HEK293T (cell line): ENCODE measurements around the gene SEMA3G.

Source experiments
- CTCF ChIA-PET: fragments of 350-600 bp; formaldehyde crosslinking; extraction: SDS; loops from one replicate; lab custom pipeline; 2021; ENCODE audit warnings: antibody characterized with exemption, inconsistent platforms; lab: Yijun Ruan, JAX
- POLR2A ChIA-PET: fragments of 350-600 bp; formaldehyde crosslinking; extraction: SDS; loops from one replicate; lab custom pipeline; 2020; ENCODE audit warnings: antibody characterized with exemption, inconsistent platforms; lab: Yijun Ruan, JAX
- DNase-seq: peaks from one replicate; pipeline ENCODE4 v3.0.0; 2012; ENCODE audit warnings: mixed read lengths; ENCODE audit errors: extremely low spot score
- ARNT ChIP-seq: fragments of 450-650 bp; IDR thresholded peaks from 2 replicates; pipeline ENCODE4 v1.6.1; 2017; ENCODE audit warnings: mild to moderate bottlenecking
- BHLHE40 ChIP-seq: fragments of 450-650 bp; IDR thresholded peaks from 2 replicates; pipeline ENCODE4 v1.6.1; 2016; ENCODE audit warnings: mild to moderate bottlenecking, moderate library complexity, borderline replicate concordance
- CTBP1 ChIP-seq: fragments of 450-650 bp; IDR thresholded peaks from 2 replicates; pipeline ENCODE4 v1.6.1; 2016; ENCODE audit warnings: borderline replicate concordance
- ELF4 ChIP-seq: fragments of 450-650 bp; IDR thresholded peaks from 2 replicates; pipeline ENCODE4 v1.6.1; 2017; ENCODE audit warnings: antibody characterized with exemption
- FOXA1 ChIP-seq: fragments of 450-650 bp; IDR thresholded peaks from 2 replicates; pipeline ENCODE4 v1.6.1; 2016; ENCODE audit warnings: mild to moderate bottlenecking
- FOXK2 ChIP-seq: fragments of 450-650 bp; IDR thresholded peaks from 2 replicates; pipeline ENCODE4 v1.6.1; 2016; ENCODE audit warnings: mild to moderate bottlenecking
- FOXM1 ChIP-seq: fragments of 450-650 bp; IDR thresholded peaks from 2 replicates; pipeline ENCODE4 v1.6.1; 2017; ENCODE audit warnings: mild to moderate bottlenecking, borderline replicate concordance
- HDGF ChIP-seq: fragments of 450-650 bp; IDR thresholded peaks from 2 replicates; pipeline ENCODE4 v1.6.1; 2017; ENCODE audit warnings: antibody characterized with exemption, borderline replicate concordance
- L3MBTL2 ChIP-seq: fragments of 450-650 bp; conservative IDR thresholded peaks from 2 replicates; pipeline ENCODE4 v1.6.1; 2016; ENCODE audit warnings: mild to moderate bottlenecking
- LEF1 ChIP-seq: fragments of 450-650 bp; IDR thresholded peaks from 2 replicates; pipeline ENCODE4 v1.6.1; 2017; ENCODE audit warnings: mild to moderate bottlenecking, borderline replicate concordance
- NFRKB ChIP-seq: fragments of 450-650 bp; IDR thresholded peaks from 2 replicates; pipeline ENCODE4 v1.6.1; 2016; ENCODE audit warnings: mild to moderate bottlenecking, moderate library complexity
- PKNOX1 ChIP-seq: fragments of 450-650 bp; IDR thresholded peaks from 2 replicates; pipeline ENCODE4 v1.6.1; 2016
- SP1 ChIP-seq: fragments of 450-650 bp; IDR thresholded peaks from 2 replicates; pipeline ENCODE4 v1.6.1; 2017
- SUZ12 ChIP-seq: fragments of 450-650 bp; IDR thresholded peaks from 2 replicates; pipeline ENCODE4 v1.6.1; 2016; ENCODE audit warnings: mild to moderate bottlenecking
- TARDBP ChIP-seq: fragments of 450-650 bp; IDR thresholded peaks from 2 replicates; pipeline ENCODE4 v1.6.1; 2016
- ZNF384 ChIP-seq: fragments of 450-650 bp; IDR thresholded peaks from 2 replicates; pipeline ENCODE4 v1.6.1; 2016

The SEMA3G gene

GRCh38 chr3:52405601-52406110, 39.2 kb downstream of the SEMA3G start:
- no peak for DNase-seq
- POLR2A ChIA-PET = interaction anchor here (1.4 kb wide), 1 partner anchor 127 kb away, joined by 4 read pairs; the partner anchor contains the start of gene WDR82
- TF ChIP-seq L3MBTL2 (no peak), FOXM1 (no peak), ZNF384 (no peak)
- CTCF ChIA-PET = no interaction called here

GRCh38 chr3:52405066-52405465, 39.8 kb downstream of the SEMA3G start:
- no peak for TF ChIP-seq CTBP1
- no peak for TF ChIP-seq ELF4
- no peak for TF ChIP-seq FOXM1
- no peak for TF ChIP-seq SP1
- no peak for TF ChIP-seq SUZ12
- no peak for TF ChIP-seq ARNT
- ChIA-PET POLR2A (interaction anchor here (1.4 kb wide), 1 partner anchor 126 kb away, joined by 4 read pairs; the partner anchor contains the start of gene WDR82), CTCF (no interaction called here)
- no peak for DNase-seq

GRCh38 chr3:52404391-52404790, 40.5 kb downstream of the SEMA3G start:
- CTCF ChIA-PET = no interaction called here

GRCh38 chr3:52403955-52404354, 40.9 kb downstream of the SEMA3G start:
- ChIA-PET POLR2A (no interaction called here), CTCF (no interaction called here)
- no peak for DNase-seq
- TF ChIP-seq ZNF384 (no peak), BHLHE40 (no peak), TARDBP (no peak), HDGF (no peak), ARNT (no peak), SP1 (no peak), FOXA1 (no peak), FOXM1 (no peak), CTBP1 (no peak), SUZ12 (no peak), L3MBTL2 (no peak), PKNOX1 (no peak)

More at GRCh38 chr3:52404391-52404790, 40.5 kb downstream of the SEMA3G start:
- TF ChIP-seq HDGF (no peak), FOXA1 (no peak), CTBP1 (no peak), BHLHE40 (no peak), ZNF384 (no peak), LEF1 (no peak), FOXK2 (no peak), TARDBP (no peak), ARNT (no peak), SP1 (no peak), L3MBTL2 (no peak), ELF4 (no peak), PKNOX1 (no peak)
- DNase-seq = no peak
- POLR2A ChIA-PET = interaction anchor here (1.4 kb wide), 1 partner anchor 126 kb away, joined by 4 read pairs; the partner anchor contains the start of gene WDR82

- ChIA-PET CTCF (no interaction called here), POLR2A (no interaction called here)
- DNase-seq = no peak
Measured at GRCh38 chr3:52403271-52403841, 41.5 kb downstream of the SEMA3G start.

More at GRCh38 chr3:52403271-52403841, 41.5 kb downstream of the SEMA3G start:
- TF ChIP-seq ZNF384 (no peak), BHLHE40 (no peak), L3MBTL2 (no peak), ARNT (no peak), PKNOX1 (no peak), HDGF (no peak), SP1 (no peak), SUZ12 (no peak), LEF1 (no peak), CTBP1 (no peak), FOXK2 (no peak), ELF4 (no peak), FOXM1 (no peak), TARDBP (no peak), FOXA1 (no peak), NFRKB (no peak)
